ENCODE data around the gene PLCH2. TPM values are rescaled to one million over a fixed set of nuclear protein-coding genes. Genes with fewer than 3 reads are reported as not detected.

Gene PLCH2
- total RNA-seq, 2 donors from 2014 or later = 5.7 to 27.4 TPM

DNA sequence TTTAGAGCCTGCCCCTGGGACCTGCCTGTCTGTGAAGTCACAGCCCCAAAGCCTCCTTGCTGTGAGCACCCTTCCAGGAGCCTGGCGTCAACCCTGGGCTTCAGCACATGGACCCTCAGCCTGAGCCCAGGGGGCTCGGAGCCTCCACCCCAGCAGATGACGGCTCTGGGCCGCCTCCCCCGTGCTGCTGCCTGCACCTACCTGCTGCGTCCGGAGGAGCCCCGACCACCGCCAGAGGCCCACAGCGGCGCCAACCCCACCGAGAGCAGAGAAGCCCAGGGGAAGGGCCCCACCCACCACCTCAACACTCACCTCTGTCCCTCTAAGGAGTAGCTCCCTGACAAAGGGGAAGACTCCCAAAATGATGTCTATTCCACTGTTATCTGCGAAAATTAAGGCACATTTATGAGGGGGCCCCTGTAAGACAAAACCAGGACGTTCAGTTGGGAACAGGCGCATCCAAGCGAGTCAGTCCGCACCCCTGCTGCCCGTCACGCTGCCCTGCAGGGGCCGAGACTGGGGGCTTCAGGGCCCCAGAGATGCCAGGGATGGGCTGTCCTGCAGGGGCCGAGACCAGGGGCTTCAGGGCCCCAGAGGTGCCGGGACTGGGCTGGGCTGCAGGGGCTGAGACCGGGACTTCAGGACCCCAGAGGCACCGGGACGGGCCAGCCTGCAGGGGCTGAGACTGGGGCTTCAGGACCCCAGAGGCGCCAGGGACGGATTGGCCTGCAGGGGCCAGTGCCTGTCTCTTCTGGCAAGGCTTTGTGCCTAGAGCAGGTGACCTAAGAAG lies 34.5 kb downstream of the PLCH2 start:
- DNase-seq (no peak), ATAC-seq (no peak)
- H3K9me3 ChIP-seq = no peaks in the 10 kb centered on the region
- WGBS, 2 donors = 93 to 96% methylated on average over 11 to 25 of the region's 27 CpGs
- TF ChIP-seq, protein P1, sequence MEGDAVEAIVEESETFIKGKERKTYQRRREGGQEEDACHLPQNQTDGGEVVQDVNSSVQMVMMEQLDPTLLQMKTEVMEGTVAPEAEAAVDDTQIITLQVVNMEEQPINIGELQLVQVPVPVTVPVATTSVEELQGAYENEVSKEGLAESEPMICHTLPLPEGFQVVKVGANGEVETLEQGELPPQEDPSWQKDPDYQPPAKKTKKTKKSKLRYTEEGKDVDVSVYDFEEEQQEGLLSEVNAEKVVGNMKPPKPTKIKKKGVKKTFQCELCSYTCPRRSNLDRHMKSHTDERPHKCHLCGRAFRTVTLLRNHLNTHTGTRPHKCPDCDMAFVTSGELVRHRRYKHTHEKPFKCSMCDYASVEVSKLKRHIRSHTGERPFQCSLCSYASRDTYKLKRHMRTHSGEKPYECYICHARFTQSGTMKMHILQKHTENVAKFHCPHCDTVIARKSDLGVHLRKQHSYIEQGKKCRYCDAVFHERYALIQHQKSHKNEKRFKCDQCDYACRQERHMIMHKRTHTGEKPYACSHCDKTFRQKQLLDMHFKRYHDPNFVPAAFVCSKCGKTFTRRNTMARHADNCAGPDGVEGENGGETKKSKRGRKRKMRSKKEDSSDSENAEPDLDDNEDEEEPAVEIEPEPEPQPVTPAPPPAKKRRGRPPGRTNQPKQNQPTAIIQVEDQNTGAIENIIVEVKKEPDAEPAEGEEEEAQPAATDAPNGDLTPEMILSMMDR (IDR thresholded peaks at IDR 0.05) = no peak
- TF ChIP-seq POLR2A (IDR thresholded peaks at IDR 0.05) = no peak
- no peak overlapping the region for H3K4me3 ChIP-seq
- no peak overlapping the region for H3K27ac ChIP-seq
- peaks cover 28 to 32% of the 10 kb centered on the region in 2 donors for H3K36me3 ChIP-seq (replicated peaks in 1 of 2; ENCODE audit: insufficient read depth in 1 of 2, low read depth in 2 of 2)
- H3K27me3 ChIP-seq = no peaks in the 10 kb centered on the region
- H3K4me1 ChIP-seq = no peaks in the 10 kb centered on the region
- intact Hi-C loops (cut with DNase I) = no loop called here

DNA sequence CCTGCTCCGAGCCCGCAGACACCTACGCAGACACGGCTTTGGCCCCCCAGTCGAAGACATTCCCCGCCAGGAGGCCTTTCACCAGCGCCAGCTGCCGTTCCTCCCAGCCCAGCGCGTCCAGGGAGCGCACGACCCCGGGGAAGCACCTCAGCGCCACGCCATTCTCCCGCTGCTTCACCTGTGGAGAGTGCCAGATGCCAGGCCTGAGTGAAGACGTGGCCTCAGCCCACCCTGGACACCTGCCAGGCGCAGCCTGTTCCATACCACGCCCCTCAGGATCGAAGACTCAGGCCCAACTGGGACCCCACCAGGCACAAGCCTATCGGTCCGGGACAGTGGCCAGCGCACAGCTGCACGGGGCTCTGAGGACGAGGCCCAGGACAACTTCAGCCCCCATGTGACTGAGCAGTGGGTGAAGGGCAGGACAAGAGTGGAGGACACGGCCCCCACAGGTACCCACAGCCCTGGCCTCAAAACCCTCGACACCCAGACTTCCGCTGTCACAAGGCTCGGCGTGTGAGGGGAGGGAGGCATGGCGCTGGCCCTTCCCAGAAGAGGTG lies 36.9 kb downstream of the PLCH2 start:
- ATAC-seq = no peak
- intact Hi-C loops (cut with DNase I) = no loop called here
- TF ChIP-seq POLR2A (IDR thresholded peaks at IDR 0.05) = no peak

DNA sequence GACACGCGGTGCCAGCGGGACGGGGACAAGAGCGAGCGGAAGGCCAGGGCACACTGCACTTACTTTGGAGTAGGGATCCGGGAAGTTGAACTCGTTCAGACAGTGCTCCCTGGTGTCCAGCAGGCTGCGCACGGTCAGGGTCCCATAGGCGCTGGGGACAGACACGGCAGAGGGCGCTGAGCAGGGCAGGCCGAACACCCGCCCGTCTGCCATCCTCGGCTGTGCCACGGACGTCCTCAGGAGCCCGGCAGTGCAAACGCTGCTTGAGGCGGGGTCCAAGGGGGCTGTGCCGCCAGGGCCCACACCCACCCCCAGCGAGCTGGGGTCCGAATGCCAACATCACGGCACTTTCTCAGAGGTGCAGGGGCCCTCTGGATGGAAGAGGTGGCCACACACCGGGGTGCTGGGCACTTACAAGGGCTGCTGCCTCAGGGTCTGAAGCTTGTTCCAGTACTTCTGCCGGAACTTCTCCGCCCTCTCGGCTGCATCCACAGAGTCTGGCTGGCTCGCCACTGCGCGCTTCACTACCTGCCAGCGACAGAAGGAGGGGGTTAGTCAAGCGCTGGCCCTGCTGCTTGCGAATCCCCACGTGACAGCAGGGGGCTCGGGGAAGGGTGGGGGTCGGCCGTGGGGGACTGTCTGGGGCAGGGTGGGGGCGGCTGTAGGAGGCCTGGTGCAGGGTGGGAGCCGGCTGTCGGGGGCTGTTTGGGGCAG lies 38.0 kb downstream of the PLCH2 start:
- Histone ChIP-seq H3K4me3 (no peak overlapping the region), H3K9me3 (no peaks in the 10 kb centered on the region), H3K4me1 (no peaks in the 10 kb centered on the region), H3K27me3 (no peaks in the 10 kb centered on the region), H3K36me3 (replicated peaks in 1 of 2; ENCODE audit: insufficient read depth in 1 of 2, low read depth in 2 of 2) (peaks cover 46 to 52% of the 10 kb centered on the region in 2 donors), H3K27ac (no peak overlapping the region)
- intact Hi-C loops (cut with DNase I) = no loop called here
- no peak for ATAC-seq
- DNase-seq = no peak
- 95 to 96% methylated on average over 24 to 38 of the region's 43 CpGs for WGBS, 2 donors
- TF ChIP-seq, protein P1 (IDR thresholded peaks at IDR 0.05) = no peak
- TF ChIP-seq POLR2A (IDR thresholded peaks at IDR 0.05) = no peak

More for the DNA sequence above, 36.9 kb downstream of the PLCH2 start:
- no peak for DNase-seq
- H3K4me1 ChIP-seq = no peaks in the 10 kb centered on the region
- H3K27me3 ChIP-seq = no peaks in the 10 kb centered on the region
- H3K36me3 ChIP-seq (replicated peaks in 1 of 2; ENCODE audit: insufficient read depth in 1 of 2, low read depth in 2 of 2) = peaks cover 41 to 44% of the 10 kb centered on the region in 2 donors
- H3K9me3 ChIP-seq = no peaks in the 10 kb centered on the region
- 94 to 96% methylated on average over 21 to 31 of the region's 31 CpGs for WGBS, 2 donors
- H3K27ac ChIP-seq = no peak overlapping the region
- no peak overlapping the region for H3K4me3 ChIP-seq

DNA sequence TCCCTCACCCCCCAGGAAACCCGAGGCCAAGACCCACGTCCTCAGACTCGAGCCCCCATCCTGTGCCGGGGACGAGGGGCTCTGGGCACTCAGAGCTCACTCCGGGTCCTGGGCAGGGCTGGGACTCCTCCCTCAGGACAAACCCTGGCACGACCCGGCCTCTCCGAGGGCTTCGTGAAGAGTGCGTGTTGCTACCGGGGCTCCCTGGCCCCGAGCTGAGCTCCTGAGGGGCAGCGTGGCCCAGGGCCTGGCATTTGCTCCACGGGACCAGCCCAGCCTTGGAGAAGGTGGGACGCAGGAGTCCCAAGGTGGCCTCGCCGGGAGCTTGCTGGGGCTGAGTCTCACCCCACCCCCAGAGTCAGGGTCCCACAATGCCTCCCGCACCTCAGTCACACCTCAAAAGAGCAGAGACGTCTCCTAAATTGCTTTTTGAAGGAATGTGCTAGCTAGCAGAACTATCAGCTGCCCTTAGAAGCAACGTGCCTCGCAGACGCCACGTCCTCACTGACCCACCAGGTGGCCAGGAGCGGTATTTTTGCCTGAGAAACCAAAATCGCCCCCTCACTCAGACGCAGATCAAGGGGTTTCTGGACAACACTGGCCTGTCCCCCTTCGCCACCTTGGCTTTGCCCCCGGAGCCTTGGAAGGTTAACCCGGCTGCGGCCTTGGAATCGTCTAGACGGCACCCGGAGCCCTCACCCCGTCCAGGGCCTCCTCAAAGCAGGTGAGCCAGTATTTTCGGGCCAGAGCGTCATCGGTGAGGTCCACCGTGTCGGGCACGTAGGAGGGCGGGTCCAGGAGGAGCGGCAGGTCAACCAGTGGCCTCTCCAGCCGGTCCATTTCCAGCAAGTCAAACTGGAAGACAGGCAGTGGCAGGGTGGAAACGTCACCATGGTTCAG lies 39.0 kb downstream of the PLCH2 start:
- intact Hi-C loops (cut with DNase I) = no loop called here
- TF ChIP-seq POLR2A (IDR thresholded peaks at IDR 0.05) = no peak
- TF ChIP-seq, protein P1 (IDR thresholded peaks at IDR 0.05) = no peak
- no peak overlapping the region for H3K27ac ChIP-seq
- DNase-seq = no peak
- ATAC-seq = no peak
- no peaks in the 10 kb centered on the region for H3K9me3 ChIP-seq
- H3K27me3 ChIP-seq = no peaks in the 10 kb centered on the region
- 93% methylated on average over 24 to 45 of the region's 45 CpGs for WGBS, 2 donors
- H3K36me3 ChIP-seq (replicated peaks in 1 of 2; ENCODE audit: insufficient read depth in 1 of 2, low read depth in 2 of 2) = peaks cover 42 to 58% of the 10 kb centered on the region in 2 donors
- H3K4me1 ChIP-seq = no peaks in the 10 kb centered on the region
- no peak overlapping the region for H3K4me3 ChIP-seq

Measured in body of pancreas (tissue), 4 donors.